Suprapubic skin (tissue), 4 donors: Measurements from ENCODE around the gene ARL14. TPM values are rescaled to one million over a fixed set of nuclear protein-coding genes. Genes with fewer than 3 reads are reported as not detected.
"Not testable (repeated sequence)": the region's sequence is repeated elsewhere in the genome, so short reads cannot be mapped to it uniquely, and the experiment has no call there.

ENCODE experiments used
- DNase-seq, 2 donors: peaks; one replicate each; pipeline ENCODE4 v3.0.0-alpha.2; 2019; ENCODE audit warnings: low spot score in 2 of 2
- H3K27ac ChIP-seq: fragments of 200-600 bp; sonication (generic); one replicate; pipeline ENCODE4 v1.5.1; 2019
- H3K27me3 ChIP-seq: fragments of 200-600 bp; sonication (generic); one replicate; pipeline ENCODE4 v1.5.1; 2019
- H3K36me3 ChIP-seq: fragments of 200-600 bp; sonication (generic); one replicate; pipeline ENCODE4 v1.5.1; 2019
- H3K4me1 ChIP-seq: fragments of 200-600 bp; sonication (generic); one replicate; pipeline ENCODE4 v1.5.1; 2019
- H3K4me3 ChIP-seq: fragments of 200-600 bp; sonication (generic); one replicate; pipeline ENCODE4 v1.5.1; 2019; ENCODE audit warnings: mild to moderate bottlenecking
- H3K9me3 ChIP-seq: fragments of 200-600 bp; sonication (generic); one replicate; pipeline ENCODE4 v1.5.1; 2019
- EP300 ChIP-seq: sonication (generic); formaldehyde crosslinking; IDR thresholded peaks from one replicate; pipeline ENCODE4 v1.6.1; 2017; ENCODE audit warnings: antibody characterized with exemption
- POLR2A ChIP-seq, 2 donors: fragments of 450-650 bp; IDR thresholded peaks; one replicate each; pipeline ENCODE4 v1.6.1; 2017; ENCODE audit warnings: antibody characterized with exemption in 2 of 2, mild to moderate bottlenecking in 2 of 2, moderate library complexity in 2 of 2
- POLR2AphosphoS5 ChIP-seq, 3 donors: sonication (generic); formaldehyde crosslinking; IDR thresholded peaks; one replicate each; pipeline ENCODE4 v1.6.1; 2017; ENCODE audit warnings: antibody characterized with exemption in 3 of 3
- WGBS: methylation state at CpG from one replicate; pipeline ENCODE4 v1.1.5; 2018; 5-methylcytosine and 5-hydroxymethylcytosine counted together
- total RNA-seq, 4 donors: library from RNA; depleted of rRNA; stranded (reverse); fragments of >200 nt; gene quantifications; one replicate each; pipeline ENCODE4 v1.1.0, GENCODE V29; 2016
- TF ChIP-seq, protein P1 (sequence below), 2 donors: fragments of 200-600 bp in 1 of 2; fragments of 450-650 bp in 1 of 2; sonication (generic) in 1 of 2; IDR thresholded peaks; one replicate each; pipeline ENCODE4 v1.5.1; 2016 to 2019; ENCODE audit warnings: antibody characterized with exemption in 2 of 2, mild to moderate bottlenecking in 1 of 2, moderate library complexity in 1 of 2

Gene ARL14
- total RNA-seq, 4 donors from 2014 or later, result not detected

DNA sequence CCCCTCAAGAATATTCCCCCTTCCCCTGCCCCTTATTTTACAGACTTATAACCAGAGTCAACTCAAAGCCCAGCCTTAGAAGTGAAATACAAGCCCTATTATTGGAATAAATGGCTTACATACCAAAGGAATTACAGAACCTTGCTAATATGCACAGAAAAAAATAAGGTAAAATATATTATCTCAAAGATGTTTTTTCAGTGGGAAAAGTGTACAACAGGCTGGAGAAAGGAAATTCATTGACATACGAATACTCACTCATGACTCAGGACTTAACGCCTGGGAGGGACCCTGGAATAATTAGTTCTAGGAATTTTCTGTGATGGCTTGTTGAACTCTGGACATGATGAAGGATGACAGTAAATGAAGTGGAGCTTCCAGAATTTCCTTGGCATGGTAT is 27.0 kb downstream of the ARL14 start:
- Histone ChIP-seq H3K4me3 (no peak overlapping the region), H3K36me3 (no peaks in the 10 kb centered on the region), H3K4me1 (no peaks in the 10 kb centered on the region), H3K9me3 (no peaks in the 10 kb centered on the region), H3K27ac (no peak overlapping the region), H3K27me3 (no peaks in the 10 kb centered on the region)
- TF ChIP-seq EP300, result no peak
- no peak for TF ChIP-seq POLR2AphosphoS5 (IDR thresholded peaks at IDR 0.05)
- TF ChIP-seq POLR2A (IDR thresholded peaks at IDR 0.05), result no peak
- TF ChIP-seq, protein P1, sequence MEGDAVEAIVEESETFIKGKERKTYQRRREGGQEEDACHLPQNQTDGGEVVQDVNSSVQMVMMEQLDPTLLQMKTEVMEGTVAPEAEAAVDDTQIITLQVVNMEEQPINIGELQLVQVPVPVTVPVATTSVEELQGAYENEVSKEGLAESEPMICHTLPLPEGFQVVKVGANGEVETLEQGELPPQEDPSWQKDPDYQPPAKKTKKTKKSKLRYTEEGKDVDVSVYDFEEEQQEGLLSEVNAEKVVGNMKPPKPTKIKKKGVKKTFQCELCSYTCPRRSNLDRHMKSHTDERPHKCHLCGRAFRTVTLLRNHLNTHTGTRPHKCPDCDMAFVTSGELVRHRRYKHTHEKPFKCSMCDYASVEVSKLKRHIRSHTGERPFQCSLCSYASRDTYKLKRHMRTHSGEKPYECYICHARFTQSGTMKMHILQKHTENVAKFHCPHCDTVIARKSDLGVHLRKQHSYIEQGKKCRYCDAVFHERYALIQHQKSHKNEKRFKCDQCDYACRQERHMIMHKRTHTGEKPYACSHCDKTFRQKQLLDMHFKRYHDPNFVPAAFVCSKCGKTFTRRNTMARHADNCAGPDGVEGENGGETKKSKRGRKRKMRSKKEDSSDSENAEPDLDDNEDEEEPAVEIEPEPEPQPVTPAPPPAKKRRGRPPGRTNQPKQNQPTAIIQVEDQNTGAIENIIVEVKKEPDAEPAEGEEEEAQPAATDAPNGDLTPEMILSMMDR (IDR thresholded peaks at IDR 0.05), result no peak
- WGBS, result 69% methylated on average over 2 of the region's 2 CpGs
- DNase-seq, result no peak

DNA sequence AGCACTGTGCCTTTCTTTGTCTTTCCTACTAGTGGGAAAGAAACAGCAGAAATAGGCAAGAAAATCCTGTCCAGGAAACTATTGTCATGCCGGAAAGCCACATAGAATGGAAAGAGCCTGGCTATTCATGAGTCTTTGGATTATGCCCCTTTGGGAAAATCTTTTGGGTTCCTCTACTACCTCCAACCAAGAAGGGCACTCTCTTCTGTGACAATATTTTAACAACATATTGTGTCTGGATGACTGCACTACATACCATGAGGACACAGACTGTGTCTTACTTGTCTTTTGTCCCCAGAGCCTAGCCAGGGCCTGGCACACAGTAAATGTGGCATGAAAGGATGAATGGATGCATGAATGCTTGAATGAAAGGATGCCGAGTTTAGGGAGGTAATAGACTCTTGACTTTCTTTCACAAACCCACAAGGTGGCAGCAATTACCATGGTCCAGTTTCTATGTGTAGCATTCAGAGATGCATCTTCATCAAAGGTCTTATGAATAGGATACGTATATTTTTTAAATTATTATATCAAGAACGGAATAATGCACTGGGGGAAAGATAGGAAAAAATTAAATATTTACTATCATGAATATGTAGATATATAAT is 30.3 kb downstream of the ARL14 start:
- no peaks in the 10 kb centered on the region for H3K9me3 ChIP-seq
- TF ChIP-seq POLR2AphosphoS5 (IDR thresholded peaks at IDR 0.05), result no peak
- TF ChIP-seq EP300, result no peak
- no peak for TF ChIP-seq POLR2A (IDR thresholded peaks at IDR 0.05)
- TF ChIP-seq, protein P1 (IDR thresholded peaks at IDR 0.05), result peak; percentile 37 to 53
- H3K36me3 ChIP-seq, result no peaks in the 10 kb centered on the region
- DNase-seq, result no peak
- H3K4me1 ChIP-seq, result no peaks in the 10 kb centered on the region
- H3K27me3 ChIP-seq, result peaks cover 6% of the 10 kb centered on the region
- WGBS, result 24% methylated on average over 4 of the region's 4 CpGs
- H3K27ac ChIP-seq, result no peak overlapping the region
- H3K4me3 ChIP-seq, result no peak overlapping the region

DNA sequence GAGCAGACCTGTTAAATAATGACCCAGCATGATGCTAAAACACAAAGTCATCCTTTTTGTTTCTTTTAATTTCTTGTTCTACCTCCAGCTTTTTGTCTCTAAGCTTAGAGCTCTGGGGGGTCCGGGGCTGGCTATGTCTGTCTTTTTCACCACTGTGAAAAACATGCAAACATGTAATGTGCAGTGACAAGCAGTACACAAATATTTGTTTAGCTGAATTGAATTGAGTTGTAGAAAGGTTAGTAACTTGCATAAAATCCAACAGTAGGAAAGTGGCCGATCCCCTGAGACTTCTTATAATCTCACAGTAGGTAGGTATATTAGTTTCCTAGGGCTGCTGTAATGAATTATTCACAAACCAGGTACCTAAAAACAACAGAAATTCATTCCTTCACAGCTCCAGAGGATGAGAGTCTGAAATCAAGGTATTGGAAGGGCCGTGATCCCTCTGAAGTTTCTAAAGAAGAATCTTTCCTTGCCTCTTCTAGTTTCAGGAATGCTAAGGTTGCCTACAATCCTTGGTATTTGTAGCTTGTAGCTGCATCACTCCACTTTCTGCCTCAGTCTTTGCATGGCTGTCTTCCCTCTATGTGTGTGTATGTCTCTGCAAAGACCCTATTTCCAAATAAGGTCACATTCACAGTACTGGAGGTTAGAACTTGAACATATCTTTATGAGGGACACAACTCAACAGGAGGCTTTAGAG is 32.7 kb downstream of the ARL14 start:
- no peak for DNase-seq
- TF ChIP-seq POLR2AphosphoS5 (IDR thresholded peaks at IDR 0.05) (no peak), POLR2A (IDR thresholded peaks at IDR 0.05) (no peak), EP300 (no peak)
- TF ChIP-seq, protein P1 (IDR thresholded peaks at IDR 0.05), result no peak
- Histone ChIP-seq H3K36me3 (no peaks in the 10 kb centered on the region), H3K4me3 (no peak overlapping the region), H3K4me1 (no peaks in the 10 kb centered on the region), H3K27me3 (peaks cover 6% of the 10 kb centered on the region), H3K27ac (no peak overlapping the region), H3K9me3 (no peaks in the 10 kb centered on the region)
- 93% methylated on average over 3 of the region's 3 CpGs for WGBS

DNA sequence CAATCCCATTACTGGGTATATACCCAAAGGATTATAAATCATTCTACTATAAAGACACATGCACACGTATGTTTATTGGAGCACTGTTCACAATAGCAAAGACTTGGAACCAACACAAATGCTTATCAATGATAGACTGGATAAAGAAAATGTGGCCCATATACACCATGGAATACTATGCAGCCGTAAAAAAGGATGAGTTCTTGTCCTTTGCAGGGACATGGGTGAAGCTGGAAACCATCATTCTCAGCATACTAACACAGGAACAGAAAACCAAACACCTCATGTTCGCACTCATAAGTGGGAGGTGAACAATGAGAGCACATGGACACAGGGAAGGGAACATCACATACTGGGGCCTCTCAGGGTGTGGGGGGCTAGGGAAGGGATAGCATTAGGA is 36.2 kb downstream of the ARL14 start:
- not testable (repeated sequence) for H3K4me1 ChIP-seq, H3K27me3 ChIP-seq, H3K27ac ChIP-seq, H3K4me3 ChIP-seq, H3K36me3 ChIP-seq, DNase-seq, H3K9me3 ChIP-seq
- 93% methylated on average over 3 of the region's 3 CpGs for WGBS

- Histone ChIP-seq H3K27ac (no peak overlapping the region), H3K9me3 (no peaks in the 10 kb centered on the region), H3K4me3 (no peak overlapping the region), H3K4me1 (no peaks in the 10 kb centered on the region), H3K36me3 (no peaks in the 10 kb centered on the region), H3K27me3 (no peaks in the 10 kb centered on the region)
- TF ChIP-seq POLR2A (IDR thresholded peaks at IDR 0.05) (no peak), POLR2AphosphoS5 (IDR thresholded peaks at IDR 0.05) (no peak), EP300 (no peak)
- TF ChIP-seq, protein P1 (IDR thresholded peaks at IDR 0.05), result no peak
- DNase-seq, result no peak
- 40% methylated on average over 8 of the region's 11 CpGs for WGBS
These were observed 42.8 kb downstream of the ARL14 start for GRCh38 chr3:160719710-160720109.
